Raji (cell line): Measurements from ENCODE around the gene MPZL2.

Experiments used
- POLR2A ChIP-seq: IDR thresholded peaks from 2 replicates; pipeline ENCODE4 v1.6.1; 2011; ENCODE audit warnings: low read depth, low read length, control low read depth; ENCODE audit not compliant: insufficient read depth

Gene MPZL2

GRCh38 chr11:118260353-118260752, 3.7 kb downstream of the MPZL2 start:
- TF ChIP-seq POLR2A = no peak

- no peak for TF ChIP-seq POLR2A
These were observed 5.0 kb downstream of the MPZL2 start for GRCh38 chr11:118259138-118259537.

- no peak for TF ChIP-seq POLR2A
These were observed 5.7 kb downstream of the MPZL2 start for GRCh38 chr11:118258410-118258809.

- TF ChIP-seq POLR2A = no peak
These were observed 11.4 kb downstream of the MPZL2 start for GRCh38 chr11:118252688-118253087.

- peak; percentile 77 for TF ChIP-seq POLR2A
These were observed 12.0 kb downstream of the MPZL2 start, which contains the start of gene MPZL3 for GRCh38 chr11:118251858-118252652. Gene MPZL3 (minus strand): TSS chr11:118252365. CDS start chr11:118252294, 71 bp downstream.

- no peak for TF ChIP-seq POLR2A
These were observed 17.1 kb downstream of the MPZL2 start for GRCh38 chr11:118247041-118247440.

GRCh38 chr11:118245936-118246562, 18.0 kb downstream of the MPZL2 start:
- no peak for TF ChIP-seq POLR2A

- no peak for TF ChIP-seq POLR2A
These were observed 19.9 kb downstream of the MPZL2 start for GRCh38 chr11:118243993-118244762.

GRCh38 chr11:118243161-118243560, 20.9 kb downstream of the MPZL2 start:
- TF ChIP-seq POLR2A = no peak

GRCh38 chr11:118241764-118242098, 22.4 kb downstream of the MPZL2 start:
- no peak for TF ChIP-seq POLR2A

GRCh38 chr11:118240999-118241763, 22.9 kb downstream of the MPZL2 start:
- no peak for TF ChIP-seq POLR2A

- no peak for TF ChIP-seq POLR2A
These were observed 24.4 kb downstream of the MPZL2 start for GRCh38 chr11:118239509-118240205.

- TF ChIP-seq POLR2A = no peak
These were observed 25.2 kb downstream of the MPZL2 start for GRCh38 chr11:118238929-118239328.

- no peak for TF ChIP-seq POLR2A
These were observed 25.7 kb downstream of the MPZL2 start for GRCh38 chr11:118238421-118238820.

- TF ChIP-seq POLR2A = no peak
These were observed 27.9 kb downstream of the MPZL2 start for GRCh38 chr11:118236170-118236569.

- no peak for TF ChIP-seq POLR2A
These were observed 29.3 kb downstream of the MPZL2 start for GRCh38 chr11:118234833-118235232.
